Upper lobe of left lung (tissue), 4 donors: ENCODE results near the gene ZNF124.

Experiments used
- EP300 ChIP-seq, 4 donors: sonication (generic); formaldehyde crosslinking; IDR thresholded peaks; one replicate each; pipeline ENCODE4 v1.5.1; 2017; ENCODE audit warnings: antibody characterized with exemption in 4 of 4, control low read depth in 2 of 4
- POLR2A ChIP-seq, 4 donors: fragments of 450-650 bp; IDR thresholded peaks; one replicate each; pipeline ENCODE4 v1.5.1; 2016 to 2017; ENCODE audit warnings: antibody characterized with exemption in 4 of 4, mild to moderate bottlenecking in 2 of 4
- TF ChIP-seq, protein P1 (sequence below), 6 experiments: fragments of 450-650 bp in 4 of 6; fragments of 200-600 bp in 2 of 6; sonication (generic) in 2 of 6; IDR thresholded peaks; one replicate each; pipeline ENCODE4 v1.5.1; 2016 to 2019; ENCODE audit warnings: antibody characterized with exemption in 6 of 6

DNA sequence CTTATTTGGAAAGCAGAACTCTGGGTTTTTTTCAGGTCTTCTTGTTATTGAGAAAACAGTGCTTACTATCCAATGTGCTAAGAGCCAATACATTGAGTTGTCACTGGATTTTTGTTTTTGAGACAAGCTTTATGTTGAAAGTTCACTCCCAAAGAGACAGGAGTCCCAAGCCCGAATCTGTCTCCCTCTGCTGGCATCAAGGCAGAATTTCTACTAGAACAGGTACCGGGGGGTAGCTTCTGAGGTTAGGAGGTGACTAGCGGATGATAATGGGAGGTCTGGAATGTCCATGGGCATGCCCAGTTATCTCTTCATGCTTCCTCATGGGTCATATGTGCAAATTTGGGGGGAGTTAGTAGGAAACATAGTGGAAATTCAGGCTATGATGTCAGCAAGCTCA is 25.1 kb downstream of the ZNF124 start:
- TF ChIP-seq, protein P1, sequence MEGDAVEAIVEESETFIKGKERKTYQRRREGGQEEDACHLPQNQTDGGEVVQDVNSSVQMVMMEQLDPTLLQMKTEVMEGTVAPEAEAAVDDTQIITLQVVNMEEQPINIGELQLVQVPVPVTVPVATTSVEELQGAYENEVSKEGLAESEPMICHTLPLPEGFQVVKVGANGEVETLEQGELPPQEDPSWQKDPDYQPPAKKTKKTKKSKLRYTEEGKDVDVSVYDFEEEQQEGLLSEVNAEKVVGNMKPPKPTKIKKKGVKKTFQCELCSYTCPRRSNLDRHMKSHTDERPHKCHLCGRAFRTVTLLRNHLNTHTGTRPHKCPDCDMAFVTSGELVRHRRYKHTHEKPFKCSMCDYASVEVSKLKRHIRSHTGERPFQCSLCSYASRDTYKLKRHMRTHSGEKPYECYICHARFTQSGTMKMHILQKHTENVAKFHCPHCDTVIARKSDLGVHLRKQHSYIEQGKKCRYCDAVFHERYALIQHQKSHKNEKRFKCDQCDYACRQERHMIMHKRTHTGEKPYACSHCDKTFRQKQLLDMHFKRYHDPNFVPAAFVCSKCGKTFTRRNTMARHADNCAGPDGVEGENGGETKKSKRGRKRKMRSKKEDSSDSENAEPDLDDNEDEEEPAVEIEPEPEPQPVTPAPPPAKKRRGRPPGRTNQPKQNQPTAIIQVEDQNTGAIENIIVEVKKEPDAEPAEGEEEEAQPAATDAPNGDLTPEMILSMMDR (IDR thresholded peaks at IDR 0.05), result no peak
- TF ChIP-seq POLR2A (IDR thresholded peaks at IDR 0.05) (no peak), EP300 (IDR thresholded peaks at IDR 0.05) (no peak)
